ENCODE data around the gene ZNF174. TPM values are rescaled to one million over a fixed set of nuclear protein-coding genes. Genes with fewer than 3 reads are reported as not detected.

The ZNF174 gene
- total RNA-seq, 6 experiments from 2014 or later, result 3.4 to 5.3 (median 4.1) TPM

- Histone ChIP-seq H3K9me3 (peaks cover 0 to 25% (median 7%) of the 10 kb centered on the region in 4 donors), H3K27me3 (no peaks in the 10 kb centered on the region)
- intact Hi-C loops (cut with DNase I), result no loop called here
These were observed 25.3 kb upstream of the ZNF174 start for GRCh38 chr16:3375680-3376079.

GRCh38 chr16:3377917-3378316, 23.1 kb upstream of the ZNF174 start:
- no peak overlapping the region for H3K27ac ChIP-seq
- intact Hi-C loops (cut with DNase I), result no loop called here
- TF ChIP-seq POLR2A (IDR thresholded peaks at IDR 0.05) (no peak), CTCF (IDR thresholded peaks at IDR 0.05) (no peak)
- no peak for ATAC-seq
- no peak for DNase-seq
- H3K9me3 ChIP-seq, result peaks cover 0 to 46% (median 23%) of the 10 kb centered on the region in 4 donors
- H3K27me3 ChIP-seq, result no peaks in the 10 kb centered on the region
- no peaks in the 10 kb centered on the region for H3K4me1 ChIP-seq
- no peak overlapping the region for H3K4me3 ChIP-seq
- peaks cover 0 to 6% (median 3%) of the 10 kb centered on the region in 4 donors for H3K36me3 ChIP-seq

More at GRCh38 chr16:3375680-3376079, 25.3 kb upstream of the ZNF174 start:
- ATAC-seq (no peak), DNase-seq (no peak)
- Histone ChIP-seq H3K4me3 (no peak overlapping the region), H3K36me3 (no peaks in the 10 kb centered on the region), H3K27ac (no peak overlapping the region), H3K4me1 (no peaks in the 10 kb centered on the region)
- 95% methylated on average over 5 of the region's 5 CpGs for WGBS (ENCODE audit: insufficient coverage, low coverage, low lambda C conversion rate, missing lambda C conversion rate)
- TF ChIP-seq POLR2A (IDR thresholded peaks at IDR 0.05), result no peak
- no peak for TF ChIP-seq CTCF (IDR thresholded peaks at IDR 0.05)

- Histone ChIP-seq H3K4me3 (no peak overlapping the region), H3K4me1 (no peaks in the 10 kb centered on the region), H3K27ac (no peak overlapping the region), H3K27me3 (no peaks in the 10 kb centered on the region), H3K9me3 (peaks cover 0 to 60% (median 41%) of the 10 kb centered on the region in 4 donors), H3K36me3 (peaks cover 0 to 25% (median 14%) of the 10 kb centered on the region in 4 donors)
- 96% methylated on average over 7 of the region's 10 CpGs for WGBS (ENCODE audit: insufficient coverage, low coverage, low lambda C conversion rate, missing lambda C conversion rate)
- intact Hi-C loops (cut with DNase I), result loop anchor here in 1 of 2 donors (10.0 kb wide), 1 partner anchor 78 kb away; the partner anchor contains the start of genes TIGD7 and ZNF75A
- DNase-seq (no peak), ATAC-seq (no peak)
- no peak for TF ChIP-seq POLR2A (IDR thresholded peaks at IDR 0.05)
These were observed 18.0 kb upstream of the ZNF174 start for GRCh38 chr16:3383045-3383448.

GRCh38 chr16:3388325-3388724, 12.7 kb upstream of the ZNF174 start:
- DNase-seq (no peak), ATAC-seq (no peak)
- no peak overlapping the region for H3K27ac ChIP-seq
- H3K4me3 ChIP-seq, result no peak overlapping the region
- TF ChIP-seq CTCF (IDR thresholded peaks at IDR 0.05), result no peak
- no peak for TF ChIP-seq POLR2A (IDR thresholded peaks at IDR 0.05)
- no peaks in the 10 kb centered on the region for H3K27me3 ChIP-seq
- intact Hi-C loops (cut with DNase I), result loop anchor here in 1 of 2 donors (10.0 kb wide), 1 partner anchor 84 kb away; the partner anchor contains the start of genes TIGD7 and ZNF75A
- H3K4me1 ChIP-seq, result no peaks in the 10 kb centered on the region
- 99% methylated on average over 6 of the region's 6 CpGs for WGBS (ENCODE audit: insufficient coverage, low coverage, low lambda C conversion rate, missing lambda C conversion rate)
- peaks cover 0 to 18% (median 17%) of the 10 kb centered on the region in 4 donors for H3K9me3 ChIP-seq
- H3K36me3 ChIP-seq, result peaks cover 0 to 47% (median 14%) of the 10 kb centered on the region in 4 donors

GRCh38 chr16:3389663-3390338, 11.2 kb upstream of the ZNF174 start:
- Histone ChIP-seq H3K4me3 (no peak overlapping the region), H3K4me1 (no peaks in the 10 kb centered on the region), H3K27me3 (no peaks in the 10 kb centered on the region), H3K36me3 (peaks cover 0 to 42% (median 10%) of the 10 kb centered on the region in 4 donors), H3K9me3 (peaks cover 0 to 6% (median 4%) of the 10 kb centered on the region in 4 donors), H3K27ac (no peak overlapping the region)
- DNase-seq (no peak), ATAC-seq (no peak)
- intact Hi-C loops (cut with DNase I), result loop anchor here in 1 of 2 donors (10.0 kb wide), 1 partner anchor 85 kb away; the partner anchor contains the start of genes TIGD7 and ZNF75A
- WGBS (ENCODE audit: insufficient coverage, low coverage, low lambda C conversion rate, missing lambda C conversion rate), result 77% methylated on average over 4 of the region's 9 CpGs
- TF ChIP-seq CTCF (IDR thresholded peaks at IDR 0.05), result no peak
- TF ChIP-seq POLR2A (IDR thresholded peaks at IDR 0.05), result no peak
